DOHH2 (cell line): ENCODE results near the gene MANSC4.
A peak's percentile ranks its signal among the peaks of the same experiment; 100 is the strongest.

Experiments
- H3F3A ChIP-seq: fragments of 200-600 bp; sonication (generic), shearing (Covaris generic); 2 replicates; pipeline ENCODE4 v1.6.0; 2016; ENCODE audit warnings: antibody characterized with exemption, mild to moderate bottlenecking; ENCODE audit not compliant: control insufficient read depth, insufficient read depth
- H3K27ac ChIP-seq: fragments of 200-600 bp; sonication (generic); 2 replicates; pipeline ENCODE4 v1.5.1; 2014; ENCODE audit warnings: low read depth, mild to moderate bottlenecking, low read length, moderate library complexity
- H3K27me3 ChIP-seq: fragments of 200-600 bp; sonication (generic); 2 replicates; pipeline ENCODE4 v1.6.1; 2014; ENCODE audit warnings: mild to moderate bottlenecking, low read length, mixed read lengths; ENCODE audit not compliant: control insufficient read depth
- H3K36me3 ChIP-seq: fragments of 200-600 bp; sonication (generic); 2 replicates; pipeline ENCODE4 v1.6.1; 2014; ENCODE audit warnings: mild to moderate bottlenecking, low read length, moderate library complexity, mixed read lengths; ENCODE audit not compliant: control insufficient read depth
- H3K4me1 ChIP-seq: fragments of 200-600 bp; sonication (generic); 2 replicates; pipeline ENCODE4 v1.6.1; 2014; ENCODE audit warnings: mild to moderate bottlenecking, low read length, mixed read lengths; ENCODE audit not compliant: control insufficient read depth
- H3K4me2 ChIP-seq: fragments of 200-600 bp; sonication (generic); 2 replicates; pipeline ENCODE4 v1.6.0; 2014; ENCODE audit warnings: mild to moderate bottlenecking, low read length, moderate library complexity
- H3K4me3 ChIP-seq: fragments of 200-600 bp; sonication (generic); 2 replicates; pipeline ENCODE4 v1.5.1; 2014; ENCODE audit warnings: mild to moderate bottlenecking, low read length, mixed read lengths
- H3K79me2 ChIP-seq: fragments of 200-600 bp; sonication (generic); 2 replicates; pipeline ENCODE4 v1.6.1; 2014; ENCODE audit warnings: mild to moderate bottlenecking, low read length, mixed read lengths; ENCODE audit not compliant: control insufficient read depth
- H3K9me2 ChIP-seq: fragments of 200-600 bp; sonication (generic); replicated peaks from 2 replicates; pipeline ENCODE4 v1.6.1; 2014; ENCODE audit warnings: mild to moderate bottlenecking, low read length, mixed read lengths; ENCODE audit not compliant: control insufficient read depth
- H3K9me3 ChIP-seq: fragments of 200-600 bp; sonication (generic); 2 replicates; pipeline ENCODE4 v1.6.1; 2014; ENCODE audit warnings: antibody characterized with exemption, low read length, mixed read lengths; ENCODE audit not compliant: control insufficient read depth, insufficient read depth
- H4K20me1 ChIP-seq: fragments of 200-600 bp; sonication (generic); 2 replicates; pipeline ENCODE4 v1.6.0; 2014; ENCODE audit warnings: low read depth, mild to moderate bottlenecking, antibody characterized with exemption, low read length, moderate library complexity; ENCODE audit not compliant: control insufficient read depth, insufficient read depth
- CTCF ChIP-seq: fragments of 200-600 bp; sonication (generic); IDR thresholded peaks from one replicate; pipeline ENCODE4 v1.5.1; 2014; ENCODE audit warnings: antibody characterized with exemption, mild to moderate bottlenecking, low read depth, low read length; ENCODE audit not compliant: poor library complexity, severe bottlenecking
- EZH2phosphoT487 ChIP-seq: fragments of 200-600 bp; sonication (generic); IDR thresholded peaks from 2 replicates; pipeline ENCODE4 v1.6.1; 2017; ENCODE audit warnings: borderline replicate concordance, mild to moderate bottlenecking, antibody characterized with exemption, low read length, moderate library complexity, mixed read lengths

Gene MANSC4

GRCh38 chr12:27807063-27807703, 27.1 kb upstream of the MANSC4 start:
- H3K27me3 ChIP-seq: no peaks in the 10 kb centered on the region; the same call in 1 of the 2 replicates
- H3K36me3 ChIP-seq: no peaks in the 10 kb centered on the region
- H3K27ac ChIP-seq: no peak overlapping the region
- 0 out of 2 replicates have a peak, but pooled peaks cover 3% of the 10 kb centered on the region for H3K4me1 ChIP-seq
- H3F3A ChIP-seq: no peaks in the 10 kb centered on the region
- no peaks in the 10 kb centered on the region for H4K20me1 ChIP-seq
- H3K9me3 ChIP-seq: no peaks in the 10 kb centered on the region
- TF ChIP-seq EZH2phosphoT487 (no peak), CTCF (peak; percentile 50)
- H3K4me3 ChIP-seq: no peak overlapping the region
- no peak overlapping the region for H3K4me2 ChIP-seq
- no peaks in the 10 kb centered on the region for H3K79me2 ChIP-seq
- no peaks in the 10 kb centered on the region for H3K9me2 ChIP-seq

- no peaks in the 10 kb centered on the region for H3K79me2 ChIP-seq
- no peaks in the 10 kb centered on the region; the same call in 1 of the 2 replicates for H3K27me3 ChIP-seq
- H3K4me1 ChIP-seq: 0 out of 2 replicates have a peak, but pooled peaks cover 3% of the 10 kb centered on the region
- no peak overlapping the region for H3K4me3 ChIP-seq
- no peak overlapping the region for H3K4me2 ChIP-seq
- no peak overlapping the region for H3K27ac ChIP-seq
- H4K20me1 ChIP-seq: no peaks in the 10 kb centered on the region
- no peak for TF ChIP-seq CTCF
- TF ChIP-seq EZH2phosphoT487: no peak
- no peaks in the 10 kb centered on the region for H3K9me2 ChIP-seq
- H3K9me3 ChIP-seq: no peaks in the 10 kb centered on the region
- H3F3A ChIP-seq: no peaks in the 10 kb centered on the region
- H3K36me3 ChIP-seq: 0 out of 2 replicates have a peak, but pooled peaks cover 1% of the 10 kb centered on the region
Observed at GRCh38 chr12:27806259-27806658, 26.2 kb upstream of the MANSC4 start.

GRCh38 chr12:27805238-27805637, 25.2 kb upstream of the MANSC4 start:
- H3K9me3 ChIP-seq: no peaks in the 10 kb centered on the region
- no peak for TF ChIP-seq EZH2phosphoT487
- TF ChIP-seq CTCF: no peak

More at GRCh38 chr12:27805238-27805637, 25.2 kb upstream of the MANSC4 start:
- Histone ChIP-seq H3F3A (no peaks in the 10 kb centered on the region), H3K4me3 (no peak overlapping the region), H3K27ac (no peak overlapping the region), H3K4me1 (0 out of 2 replicates have a peak, but pooled peaks cover 3% of the 10 kb centered on the region), H3K4me2 (no peak overlapping the region), H3K36me3 (peaks cover 6% of the 10 kb centered on the region; the same call in 1 of the 2 replicates), H3K79me2 (no peaks in the 10 kb centered on the region), H3K9me2 (no peaks in the 10 kb centered on the region), H4K20me1 (no peaks in the 10 kb centered on the region), H3K27me3 (no peaks in the 10 kb centered on the region)
